WTC11 (cell line): ENCODE measurements around the gene SLC5A10. TPM values are rescaled to one million over a fixed set of nuclear protein-coding genes. Genes with fewer than 3 reads are reported as not detected.
A peak's percentile ranks its signal among the peaks of the same experiment; 100 is the strongest.

Source experiments
- ATAC-seq: fragments of 200-7000 bp; cut with Tn5 transposase; 2 replicates; pipeline ENCODE4 v1.10.0; 2021; ENCODE audit warnings: mild to moderate bottlenecking, moderate library complexity
- Bru-seq: library from RNA; stranded (reverse); fragments of 400-500 nt; gene quantifications from one replicate; lab custom pipeline; 2021; lab: Mats Ljungman, UMichigan
- CTCF ChIA-PET: fragments of 300-600 bp; sonication (Branson Sonifier 250); formaldehyde crosslinking; loops from one replicate; lab custom pipeline; 2021; ENCODE audit warnings: antibody characterized with exemption; lab: Charles Lee
- POLR2A ChIA-PET: fragments of 350-600 bp; sonication (Branson Sonifier 250); formaldehyde crosslinking; loops from one replicate; lab custom pipeline; 2021; ENCODE audit warnings: antibody characterized with exemption; lab: Charles Lee
- DNase-seq: peaks from one replicate; pipeline ENCODE4 v3.0.0; 2021; ENCODE audit warnings: low spot score
- H3K27ac Mint-ChIP-seq: 2 replicates; pipeline ENCODE4 v1.8.0; 2021; ENCODE audit warnings: mixed read lengths
- H3K27me3 Mint-ChIP-seq: 2 replicates; pipeline ENCODE4 v1.8.0; 2021; ENCODE audit warnings: low read depth, mild to moderate bottlenecking, moderate library complexity, mixed read lengths
- H3K36me3 Mint-ChIP-seq: 2 replicates; pipeline ENCODE4 v1.8.0; 2021; ENCODE audit warnings: mixed read lengths
- H3K4me1 Mint-ChIP-seq: 2 replicates; pipeline ENCODE4 v1.8.0; 2022; ENCODE audit warnings: mixed read lengths
- H3K4me3 Mint-ChIP-seq: 2 replicates; pipeline ENCODE4 v1.8.0; 2021; ENCODE audit warnings: mild to moderate bottlenecking, moderate library complexity, mixed read lengths
- H3K9me3 Mint-ChIP-seq: 2 replicates; pipeline ENCODE4 v1.8.0; 2021; ENCODE audit warnings: mixed read lengths
- CREB1 ChIP-seq: sonication (generic); formaldehyde crosslinking; IDR thresholded peaks from 2 replicates; pipeline ENCODE4 v1.8.0; 2023; ENCODE audit warnings: mild to moderate bottlenecking, missing genetic modification reagents
- CREM ChIP-seq: sonication (generic); formaldehyde crosslinking; IDR thresholded peaks from 2 replicates; pipeline ENCODE4 v1.8.1; 2022; ENCODE audit warnings: mild to moderate bottlenecking, missing genetic modification reagents, moderate library complexity
- FOXP1 ChIP-seq: sonication (generic); formaldehyde crosslinking; IDR thresholded peaks from 2 replicates; pipeline ENCODE4 v1.8.0; 2022; ENCODE audit warnings: missing genetic modification reagents, mild to moderate bottlenecking, moderate library complexity, borderline replicate concordance
- GABPB1 ChIP-seq: sonication (generic); formaldehyde crosslinking; IDR thresholded peaks from 2 replicates; pipeline ENCODE4 v1.8.1; 2023; ENCODE audit warnings: mild to moderate bottlenecking, missing genetic modification reagents
- GTF2I ChIP-seq: fragments of 250-450 bp; sonication (Bioruptor Pico); conservative IDR thresholded peaks from 2 replicates; pipeline ENCODE4 v1.4.0; 2021; ENCODE audit warnings: mild to moderate bottlenecking
- MXD4 ChIP-seq: fragments of 250-450 bp; sonication (Bioruptor Pico); IDR thresholded peaks from 2 replicates; pipeline ENCODE4 v1.8.0; 2021; ENCODE audit warnings: mild to moderate bottlenecking, moderate library complexity, borderline replicate concordance
- NFE2L1 ChIP-seq: sonication (generic); formaldehyde crosslinking; IDR thresholded peaks from 2 replicates; pipeline ENCODE4 v1.8.1; 2023; ENCODE audit warnings: missing genetic modification reagents
- PRRX2 ChIP-seq: fragments of 250-450 bp; sonication (Bioruptor Pico); IDR thresholded peaks from 2 replicates; pipeline ENCODE4 v1.8.0; 2021; ENCODE audit warnings: mild to moderate bottlenecking
- TEAD1 ChIP-seq: sonication (generic); formaldehyde crosslinking; IDR thresholded peaks from 2 replicates; pipeline ENCODE4 v1.8.0; 2022; ENCODE audit warnings: mild to moderate bottlenecking, missing genetic modification reagents
- TP53 ChIP-seq: sonication (generic); formaldehyde crosslinking; IDR thresholded peaks from 2 replicates; pipeline ENCODE4 v1.8.1; 2023; ENCODE audit warnings: mild to moderate bottlenecking, missing genetic modification reagents
- ZNF219 ChIP-seq: sonication (generic); formaldehyde crosslinking; IDR thresholded peaks from 2 replicates; pipeline ENCODE4 v1.8.0; 2023; ENCODE audit warnings: missing genetic modification reagents, mild to moderate bottlenecking, borderline replicate concordance
- ZNF263 ChIP-seq: sonication (generic); formaldehyde crosslinking; IDR thresholded peaks from 2 replicates; pipeline ENCODE4 v1.8.1; 2022; ENCODE audit warnings: low read depth, mild to moderate bottlenecking, moderate library complexity, missing genetic modification reagents
- long read RNA-seq, 3 experiments: library from RNA in 1 of 3; library from capped mRNA in 1 of 3; library from polyadenylated mRNA in 1 of 3; unstranded in 2 of 3; stranded (forward) in 1 of 3; transcript quantifications; one replicate each; pipeline ENCODE4 v2.0.0, GENCODE V29; 2021
- total RNA-seq: library from RNA; stranded (reverse); gene quantifications from 3 replicates; pipeline ENCODE4 v1.2.3, GENCODE V29; 2021
- TF ChIP-seq, protein P1 (sequence below): fragments of 250-450 bp; sonication (Bioruptor Pico); IDR thresholded peaks from 2 replicates; pipeline ENCODE4 v1.8.0; 2021; ENCODE audit warnings: mild to moderate bottlenecking
- TF ChIP-seq, protein P2 (sequence below): fragments of 200-600 bp; IDR thresholded peaks from 2 replicates; pipeline ENCODE4 v1.8.0; 2022; ENCODE audit warnings: antibody characterized with exemption
- TF ChIP-seq, protein P3 (sequence below): sonication (generic); formaldehyde crosslinking; IDR thresholded peaks from 2 replicates; pipeline ENCODE4 v1.8.0; 2022; ENCODE audit warnings: mild to moderate bottlenecking, missing genetic modification reagents
- TF ChIP-seq, protein P4 (sequence below): fragments of 250-450 bp; sonication (Bioruptor Pico); IDR thresholded peaks from 2 replicates; pipeline ENCODE4 v1.9.0; 2021; ENCODE audit warnings: moderate library complexity, mild to moderate bottlenecking, inconsistent platforms, borderline replicate concordance
- TF ChIP-seq, protein P5 (sequence below): sonication (generic); formaldehyde crosslinking; conservative IDR thresholded peaks from 2 replicates; pipeline ENCODE4 v1.8.1; 2023; ENCODE audit warnings: mild to moderate bottlenecking, low read depth, missing genetic modification reagents, moderate library complexity

Gene SLC5A10
- total RNA-seq (0.09 TPM in 1 of 3 replicates, not detected in the others), Bru-seq, nascent RNA (percentile 11 among the genes with signal in this experiment)
- long read RNA-seq, experiment 1, partial matches to known transcripts = 0 of 1 reads
- long read RNA-seq, experiment 1, other reads (novel, unspliced or antisense) = 1 of 1 reads
- long read RNA-seq, experiment 2 = 0 reads
- long read RNA-seq, experiment 3 = 0 reads

DNA sequence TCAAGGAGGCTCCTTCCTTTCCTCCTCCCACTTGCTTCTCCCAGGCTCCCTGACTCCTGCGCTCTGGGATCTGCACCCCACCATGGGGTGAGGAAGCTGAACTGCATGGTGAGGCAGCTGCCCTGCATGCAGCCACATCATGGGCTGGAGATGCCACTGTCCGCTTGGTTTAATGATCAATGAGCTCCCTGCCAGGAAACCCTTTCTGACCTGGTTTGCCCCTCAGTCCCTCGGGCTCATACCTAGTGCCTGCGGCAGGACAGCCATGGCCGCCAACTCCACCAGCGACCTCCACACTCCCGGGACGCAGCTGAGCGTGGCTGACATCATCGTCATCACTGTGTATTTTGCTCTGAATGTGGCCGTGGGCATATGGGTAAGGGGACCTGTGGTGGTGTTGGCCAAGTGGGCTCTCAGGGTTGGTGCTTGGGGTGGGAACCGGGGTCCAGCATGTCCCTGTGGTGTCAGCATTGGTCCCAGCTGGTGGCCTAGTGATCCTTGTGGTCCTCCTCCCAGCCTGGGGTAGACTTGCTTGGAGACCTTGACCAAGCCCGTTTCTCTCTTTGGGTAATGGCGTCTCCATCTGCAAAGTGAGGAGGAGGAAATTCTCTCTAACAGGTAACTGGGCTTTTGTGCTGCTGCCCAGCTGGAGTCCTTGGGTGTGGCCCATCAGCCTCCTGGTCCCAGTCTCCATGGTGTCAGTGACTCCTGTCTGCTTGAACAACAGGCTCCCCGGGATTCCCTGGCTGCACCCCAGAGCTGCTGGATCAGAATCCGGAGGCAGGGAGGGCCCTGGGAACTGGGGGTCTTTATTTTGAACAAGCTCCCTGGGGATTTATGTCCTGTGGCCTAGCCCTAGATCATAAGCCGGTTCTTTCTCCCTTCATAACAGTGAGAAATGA is at the start of gene SLC5A10:
Gene SLC5A10 (plus strand): TSS at position 225 of the 902 bp plus-strand sequence. CDS start 41 bp downstream, at position 266.
- Mint-ChIP-seq H3K36me3 (no peaks in the 10 kb centered on the region), H3K9me3 (no peaks in the 10 kb centered on the region), H3K4me3 (no peak within 1 kb of the TSS), H3K4me1 (no peaks in the 10 kb centered on the region), H3K27me3 (no peaks in the 10 kb centered on the region), H3K27ac (no peak within 1 kb of the TSS)
- DNase-seq (peak; percentile 52), ATAC-seq (peak; percentile 81)
- ChIA-PET POLR2A (no interaction called here), CTCF (interaction anchor here (0.6 to 1.7 kb wide), 7 partner anchors 9 to 326 kb away, joined by 3 to 22 read pairs (median 3); no protein-coding TSS in a partner anchor)
- TF ChIP-seq ZNF263 (CRISPR knock-in tag) (no peak), TEAD1 (CRISPR knock-in tag) (no peak), MXD4 (CRISPR knock-in tag) (no peak), PRRX2 (CRISPR knock-in tag) (no peak), FOXP1 (CRISPR knock-in tag) (no peak), ZNF219 (CRISPR knock-in tag) (no peak), GABPB1 (no peak), CREM (CRISPR knock-in tag) (no peak), TP53 (CRISPR knock-in tag) (no peak), CREB1 (CRISPR knock-in tag) (no peak), NFE2L1 (CRISPR knock-in tag) (no peak), GTF2I (no peak)
- TF ChIP-seq, protein P1, sequence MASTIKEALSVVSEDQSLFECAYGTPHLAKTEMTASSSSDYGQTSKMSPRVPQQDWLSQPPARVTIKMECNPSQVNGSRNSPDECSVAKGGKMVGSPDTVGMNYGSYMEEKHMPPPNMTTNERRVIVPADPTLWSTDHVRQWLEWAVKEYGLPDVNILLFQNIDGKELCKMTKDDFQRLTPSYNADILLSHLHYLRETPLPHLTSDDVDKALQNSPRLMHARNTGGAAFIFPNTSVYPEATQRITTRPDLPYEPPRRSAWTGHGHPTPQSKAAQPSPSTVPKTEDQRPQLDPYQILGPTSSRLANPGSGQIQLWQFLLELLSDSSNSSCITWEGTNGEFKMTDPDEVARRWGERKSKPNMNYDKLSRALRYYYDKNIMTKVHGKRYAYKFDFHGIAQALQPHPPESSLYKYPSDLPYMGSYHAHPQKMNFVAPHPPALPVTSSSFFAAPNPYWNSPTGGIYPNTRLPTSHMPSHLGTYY = no peak
- TF ChIP-seq, protein P2, sequence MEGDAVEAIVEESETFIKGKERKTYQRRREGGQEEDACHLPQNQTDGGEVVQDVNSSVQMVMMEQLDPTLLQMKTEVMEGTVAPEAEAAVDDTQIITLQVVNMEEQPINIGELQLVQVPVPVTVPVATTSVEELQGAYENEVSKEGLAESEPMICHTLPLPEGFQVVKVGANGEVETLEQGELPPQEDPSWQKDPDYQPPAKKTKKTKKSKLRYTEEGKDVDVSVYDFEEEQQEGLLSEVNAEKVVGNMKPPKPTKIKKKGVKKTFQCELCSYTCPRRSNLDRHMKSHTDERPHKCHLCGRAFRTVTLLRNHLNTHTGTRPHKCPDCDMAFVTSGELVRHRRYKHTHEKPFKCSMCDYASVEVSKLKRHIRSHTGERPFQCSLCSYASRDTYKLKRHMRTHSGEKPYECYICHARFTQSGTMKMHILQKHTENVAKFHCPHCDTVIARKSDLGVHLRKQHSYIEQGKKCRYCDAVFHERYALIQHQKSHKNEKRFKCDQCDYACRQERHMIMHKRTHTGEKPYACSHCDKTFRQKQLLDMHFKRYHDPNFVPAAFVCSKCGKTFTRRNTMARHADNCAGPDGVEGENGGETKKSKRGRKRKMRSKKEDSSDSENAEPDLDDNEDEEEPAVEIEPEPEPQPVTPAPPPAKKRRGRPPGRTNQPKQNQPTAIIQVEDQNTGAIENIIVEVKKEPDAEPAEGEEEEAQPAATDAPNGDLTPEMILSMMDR = no peak
- TF ChIP-seq, protein P3, sequence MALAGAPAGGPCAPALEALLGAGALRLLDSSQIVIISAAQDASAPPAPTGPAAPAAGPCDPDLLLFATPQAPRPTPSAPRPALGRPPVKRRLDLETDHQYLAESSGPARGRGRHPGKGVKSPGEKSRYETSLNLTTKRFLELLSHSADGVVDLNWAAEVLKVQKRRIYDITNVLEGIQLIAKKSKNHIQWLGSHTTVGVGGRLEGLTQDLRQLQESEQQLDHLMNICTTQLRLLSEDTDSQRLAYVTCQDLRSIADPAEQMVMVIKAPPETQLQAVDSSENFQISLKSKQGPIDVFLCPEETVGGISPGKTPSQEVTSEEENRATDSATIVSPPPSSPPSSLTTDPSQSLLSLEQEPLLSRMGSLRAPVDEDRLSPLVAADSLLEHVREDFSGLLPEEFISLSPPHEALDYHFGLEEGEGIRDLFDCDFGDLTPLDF (CRISPR knock-in tag) = no peak
- TF ChIP-seq, protein P4, sequence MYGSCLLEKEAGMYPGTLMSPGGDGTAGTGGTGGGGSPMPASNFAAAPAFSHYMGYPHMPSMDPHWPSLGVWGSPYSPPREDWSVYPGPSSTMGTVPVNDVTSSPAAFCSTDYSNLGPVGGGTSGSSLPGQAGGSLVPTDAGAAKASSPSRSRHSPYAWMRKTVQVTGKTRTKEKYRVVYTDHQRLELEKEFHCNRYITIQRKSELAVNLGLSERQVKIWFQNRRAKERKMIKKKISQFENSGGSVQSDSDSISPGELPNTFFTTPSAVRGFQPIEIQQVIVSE = no peak
- TF ChIP-seq, protein P5, sequence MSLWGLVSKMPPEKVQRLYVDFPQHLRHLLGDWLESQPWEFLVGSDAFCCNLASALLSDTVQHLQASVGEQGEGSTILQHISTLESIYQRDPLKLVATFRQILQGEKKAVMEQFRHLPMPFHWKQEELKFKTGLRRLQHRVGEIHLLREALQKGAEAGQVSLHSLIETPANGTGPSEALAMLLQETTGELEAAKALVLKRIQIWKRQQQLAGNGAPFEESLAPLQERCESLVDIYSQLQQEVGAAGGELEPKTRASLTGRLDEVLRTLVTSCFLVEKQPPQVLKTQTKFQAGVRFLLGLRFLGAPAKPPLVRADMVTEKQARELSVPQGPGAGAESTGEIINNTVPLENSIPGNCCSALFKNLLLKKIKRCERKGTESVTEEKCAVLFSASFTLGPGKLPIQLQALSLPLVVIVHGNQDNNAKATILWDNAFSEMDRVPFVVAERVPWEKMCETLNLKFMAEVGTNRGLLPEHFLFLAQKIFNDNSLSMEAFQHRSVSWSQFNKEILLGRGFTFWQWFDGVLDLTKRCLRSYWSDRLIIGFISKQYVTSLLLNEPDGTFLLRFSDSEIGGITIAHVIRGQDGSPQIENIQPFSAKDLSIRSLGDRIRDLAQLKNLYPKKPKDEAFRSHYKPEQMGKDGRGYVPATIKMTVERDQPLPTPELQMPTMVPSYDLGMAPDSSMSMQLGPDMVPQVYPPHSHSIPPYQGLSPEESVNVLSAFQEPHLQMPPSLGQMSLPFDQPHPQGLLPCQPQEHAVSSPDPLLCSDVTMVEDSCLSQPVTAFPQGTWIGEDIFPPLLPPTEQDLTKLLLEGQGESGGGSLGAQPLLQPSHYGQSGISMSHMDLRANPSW (CRISPR knock-in tag) = no peak
